ENCODE results near the gene SFXN5. TPM values are rescaled to one million over a fixed set of nuclear protein-coding genes. Genes with fewer than 3 reads are reported as not detected.
A peak's percentile ranks its signal among the peaks of the same experiment; 100 is the strongest.

The SFXN5 gene
- total RNA-seq, 3 donors from 2014 or later, result 5.2 to 7.3 (median 5.3) TPM

DNA sequence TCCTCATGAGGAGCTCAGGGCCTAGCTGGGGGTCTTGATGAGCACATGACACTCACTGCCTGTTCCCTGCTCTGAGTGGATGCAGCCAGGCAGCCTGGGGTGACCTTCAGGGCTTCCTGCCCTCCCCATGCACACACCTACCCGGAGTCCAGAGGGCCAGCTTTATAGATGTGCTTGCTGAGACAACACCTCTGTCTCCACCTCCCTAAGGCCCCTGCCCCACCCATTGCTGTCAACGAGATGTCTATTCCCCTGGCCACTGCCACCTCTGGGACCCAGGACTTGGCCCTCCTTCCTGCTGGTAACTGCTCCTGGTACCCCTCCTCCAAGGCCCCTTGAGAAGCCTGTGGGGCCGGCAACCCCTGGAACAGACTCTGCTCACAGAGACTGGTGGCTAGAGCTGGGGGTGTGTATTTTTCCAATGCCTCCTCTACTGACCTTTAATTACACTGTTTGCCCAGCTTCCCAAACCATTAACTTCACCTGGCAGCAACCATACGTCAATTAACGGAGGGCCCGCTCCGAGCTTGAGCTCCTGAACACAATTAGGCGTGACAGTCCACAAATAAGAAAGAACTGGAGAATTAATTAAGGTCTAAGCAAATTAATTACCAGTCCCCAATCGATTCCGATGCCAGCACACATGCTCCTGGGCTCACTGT, 87.9 kb downstream of the SFXN5 start:
- Mint-ChIP-seq H3K4me3 (no peak overlapping the region), H3K4me1 (ENCODE audit: low read depth) (no peaks in the 10 kb centered on the region), H3K27me3 (ENCODE audit: low read depth) (no peaks in the 10 kb centered on the region), H3K9me3 (no peaks in the 10 kb centered on the region), H3K36me3 (ENCODE audit: insufficient read depth) (no peaks in the 10 kb centered on the region)
- DNase-seq (no peak), ATAC-seq (no peak)

DNA sequence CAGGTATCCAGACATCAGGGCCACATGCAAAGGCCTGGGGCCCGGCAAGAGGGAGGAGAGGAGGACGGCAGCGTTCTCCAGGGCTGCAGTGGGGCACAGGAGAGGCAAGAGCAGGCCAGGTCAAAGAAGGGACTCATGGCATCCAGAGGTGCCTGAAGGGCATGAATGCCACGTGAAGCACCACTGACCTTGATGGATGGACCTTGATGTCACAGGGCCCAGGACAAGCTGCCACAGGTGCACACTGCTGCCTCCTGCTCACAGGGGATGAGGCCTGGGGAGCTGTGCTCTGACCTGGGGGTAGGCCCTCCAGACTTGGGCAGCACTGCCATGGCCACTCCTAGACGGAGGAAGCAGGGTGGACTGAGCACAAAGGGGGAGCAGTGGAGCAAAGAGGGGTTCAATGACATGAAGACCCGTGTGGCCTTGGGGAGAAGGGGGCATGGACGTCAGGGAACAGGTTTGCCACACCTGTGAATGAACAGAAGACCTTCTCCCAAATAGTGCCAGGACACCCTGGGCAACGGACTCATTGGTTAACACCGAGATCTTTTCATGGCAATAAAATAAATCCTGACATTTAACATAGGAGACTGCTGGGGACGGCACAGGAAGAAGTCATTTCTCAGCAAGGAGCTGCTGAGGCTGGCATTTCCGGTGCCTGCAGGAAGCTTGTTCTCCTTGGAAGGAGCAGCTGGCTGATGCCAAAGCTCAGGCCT, 88.6 kb downstream of the SFXN5 start:
- ATAC-seq, result no peak
- no peak overlapping the region for H3K4me3 Mint-ChIP-seq
- no peaks in the 10 kb centered on the region for H3K4me1 Mint-ChIP-seq (ENCODE audit: low read depth)
- no peak for DNase-seq
- no peaks in the 10 kb centered on the region for H3K36me3 Mint-ChIP-seq (ENCODE audit: insufficient read depth)
- no peaks in the 10 kb centered on the region for H3K27me3 Mint-ChIP-seq (ENCODE audit: low read depth)
- no peaks in the 10 kb centered on the region for H3K9me3 Mint-ChIP-seq

DNA sequence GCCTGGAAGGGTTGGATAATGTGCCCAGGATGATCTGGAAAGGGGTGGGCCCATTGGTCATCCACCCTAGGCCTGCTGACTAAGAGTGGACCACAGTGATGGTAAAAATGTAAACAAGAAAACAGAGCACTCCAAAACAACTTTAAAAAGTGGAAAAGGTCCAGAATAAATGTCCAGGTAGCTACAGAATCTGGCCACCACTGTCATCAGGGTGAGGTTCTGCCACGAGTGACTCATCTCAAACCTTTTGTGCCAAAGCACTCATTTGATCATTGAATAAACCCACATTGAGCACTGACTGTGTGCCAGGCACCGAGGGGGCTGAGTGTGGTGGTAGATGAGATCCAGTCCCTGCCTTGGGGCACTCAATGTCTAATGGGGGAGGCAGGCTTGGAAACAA, 89.3 kb downstream of the SFXN5 start:
- DNase-seq, result no peak
- no peaks in the 10 kb centered on the region for H3K27me3 Mint-ChIP-seq (ENCODE audit: low read depth)
- no peak overlapping the region for H3K4me3 Mint-ChIP-seq
- ATAC-seq, result no peak
- H3K9me3 Mint-ChIP-seq, result no peaks in the 10 kb centered on the region
- H3K4me1 Mint-ChIP-seq (ENCODE audit: low read depth), result no peaks in the 10 kb centered on the region
- no peaks in the 10 kb centered on the region for H3K36me3 Mint-ChIP-seq (ENCODE audit: insufficient read depth)

DNA sequence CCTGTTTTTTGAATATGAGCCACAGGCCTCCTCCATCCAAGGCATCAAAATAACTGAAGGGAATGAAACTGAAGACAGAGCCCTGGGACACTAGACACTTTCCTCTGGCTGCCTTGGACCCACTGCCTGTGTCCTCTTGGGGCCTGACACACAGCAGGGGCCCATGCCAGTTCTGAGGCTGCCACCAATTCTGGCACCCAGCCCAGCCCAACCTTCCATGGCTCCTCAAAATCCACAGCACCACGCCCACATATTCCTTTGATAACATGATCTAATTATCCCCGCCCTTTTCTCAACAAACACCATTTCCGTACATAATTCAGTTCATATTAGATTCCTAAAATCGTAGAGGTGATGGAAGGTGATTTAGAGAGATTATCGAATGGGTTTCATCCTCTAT, 90.0 kb downstream of the SFXN5 start:
- no peak overlapping the region for H3K4me3 Mint-ChIP-seq
- H3K9me3 Mint-ChIP-seq, result no peaks in the 10 kb centered on the region
- no peak for ATAC-seq
- no peaks in the 10 kb centered on the region for H3K36me3 Mint-ChIP-seq (ENCODE audit: insufficient read depth)
- no peaks in the 10 kb centered on the region for H3K4me1 Mint-ChIP-seq (ENCODE audit: low read depth)
- no peak for DNase-seq
- H3K27me3 Mint-ChIP-seq (ENCODE audit: low read depth), result no peaks in the 10 kb centered on the region

DNA sequence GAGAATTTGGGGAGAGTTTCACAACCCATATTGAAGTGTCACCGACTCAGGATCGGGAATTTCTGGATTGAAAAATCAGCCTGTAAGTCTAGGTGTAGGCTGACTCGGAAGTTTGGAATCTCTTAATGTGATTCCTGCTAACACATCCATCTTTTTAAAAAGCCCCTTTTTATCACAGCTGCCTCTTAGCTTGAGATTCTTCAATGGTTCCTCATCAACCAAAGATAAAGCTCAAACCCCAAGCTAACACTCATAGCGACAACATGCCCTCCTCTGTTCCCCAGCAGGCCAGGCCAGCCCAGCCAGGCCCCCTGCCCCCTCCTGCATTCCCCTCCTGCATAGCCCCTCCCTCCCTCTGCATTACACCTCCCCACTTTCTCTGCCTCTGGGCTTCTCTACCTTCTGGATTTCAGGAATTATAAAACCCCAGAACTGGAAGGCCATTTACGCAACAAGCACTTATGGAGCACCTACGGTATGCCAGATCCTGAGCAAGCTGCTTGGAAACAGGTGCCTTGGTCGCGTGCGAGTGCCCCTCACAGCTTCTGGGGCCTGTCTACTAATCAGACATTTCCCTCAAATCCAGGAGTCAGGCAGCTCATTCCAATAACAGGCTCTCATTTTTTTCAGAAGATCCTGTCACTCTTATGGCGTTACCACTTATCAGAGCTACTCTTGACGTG, 90.8 kb downstream of the SFXN5 start:
- DNase-seq (no peak), ATAC-seq (no peak)
- no peaks in the 10 kb centered on the region for H3K4me1 Mint-ChIP-seq (ENCODE audit: low read depth)
- no peaks in the 10 kb centered on the region for H3K36me3 Mint-ChIP-seq (ENCODE audit: insufficient read depth)
- no peaks in the 10 kb centered on the region for H3K9me3 Mint-ChIP-seq
- no peaks in the 10 kb centered on the region for H3K27me3 Mint-ChIP-seq (ENCODE audit: low read depth)
- no peak overlapping the region for H3K4me3 Mint-ChIP-seq

DNA sequence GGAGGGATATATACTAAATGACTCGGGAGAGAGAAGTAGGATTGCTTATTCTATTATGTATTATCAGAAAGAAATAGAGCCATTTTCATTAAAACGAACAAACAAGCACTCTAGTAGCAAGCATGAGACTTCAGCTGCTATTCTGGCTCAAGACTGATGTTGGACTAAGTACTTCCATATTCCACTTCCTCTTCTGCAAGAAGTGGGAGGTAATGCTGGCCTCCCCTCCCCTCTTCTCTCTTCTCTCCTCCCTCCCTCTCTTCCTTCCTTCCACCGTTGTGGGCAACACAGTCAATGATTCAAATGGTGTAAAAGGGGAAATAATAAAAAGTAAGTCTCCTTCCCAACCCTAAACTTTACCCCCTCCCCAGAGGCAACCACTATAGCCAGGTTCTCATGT, 91.6 kb downstream of the SFXN5 start:
- H3K36me3 Mint-ChIP-seq (ENCODE audit: insufficient read depth), result no peaks in the 10 kb centered on the region
- no peak overlapping the region for H3K4me3 Mint-ChIP-seq
- ATAC-seq (no peak), DNase-seq (no peak)
- H3K27me3 Mint-ChIP-seq (ENCODE audit: low read depth), result no peaks in the 10 kb centered on the region
- no peaks in the 10 kb centered on the region for H3K4me1 Mint-ChIP-seq (ENCODE audit: low read depth)
- no peaks in the 10 kb centered on the region for H3K9me3 Mint-ChIP-seq

DNA sequence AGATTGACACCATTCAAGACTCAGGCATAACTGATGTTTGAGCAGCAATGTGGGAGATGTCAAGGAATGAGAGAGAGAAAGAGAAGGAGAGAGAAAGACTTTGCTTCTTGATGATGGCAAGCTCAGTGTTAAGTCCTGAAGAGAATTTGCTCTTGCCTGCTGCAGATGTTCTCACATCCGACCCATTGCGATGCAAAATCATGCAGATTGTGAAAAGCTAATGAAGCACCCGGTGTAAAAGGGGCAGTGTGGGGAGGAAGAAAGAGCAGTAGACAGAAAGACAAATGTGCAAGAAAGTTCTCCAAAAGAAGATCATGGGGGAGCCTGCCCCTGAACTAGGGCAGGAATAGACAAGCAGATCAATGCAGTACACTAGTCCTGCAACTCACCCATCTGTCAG, 96.5 kb downstream of the SFXN5 start:
- Mint-ChIP-seq H3K27me3 (ENCODE audit: low read depth) (no peaks in the 10 kb centered on the region), H3K9me3 (no peaks in the 10 kb centered on the region), H3K4me3 (no peak overlapping the region)

DNA sequence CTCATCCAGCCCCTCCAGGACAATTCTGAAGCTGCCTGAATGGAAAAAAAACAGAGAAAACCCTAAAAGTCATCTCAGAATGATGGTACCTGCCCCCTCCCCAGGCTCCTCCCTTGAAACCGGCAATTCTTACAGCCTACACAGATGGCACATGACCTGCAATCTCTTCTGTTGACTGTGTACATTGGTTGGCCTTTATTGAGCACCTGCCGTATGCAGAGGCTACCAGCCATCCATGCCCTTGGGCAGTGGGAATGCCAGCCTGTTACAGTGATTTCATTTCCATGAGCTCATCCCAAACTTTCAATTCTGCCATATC, 97.1 kb downstream of the SFXN5 start:
- ATAC-seq (no peak), DNase-seq (no peak)
- H3K9me3 Mint-ChIP-seq, result no peaks in the 10 kb centered on the region
- H3K4me3 Mint-ChIP-seq, result no peak overlapping the region
- H3K36me3 Mint-ChIP-seq (ENCODE audit: insufficient read depth), result no peaks in the 10 kb centered on the region
- H3K4me1 Mint-ChIP-seq (ENCODE audit: low read depth), result no peaks in the 10 kb centered on the region
- no peaks in the 10 kb centered on the region for H3K27me3 Mint-ChIP-seq (ENCODE audit: low read depth)

More for the DNA sequence above, 96.5 kb downstream of the SFXN5 start:
- no peaks in the 10 kb centered on the region for H3K36me3 Mint-ChIP-seq (ENCODE audit: insufficient read depth)
- no peaks in the 10 kb centered on the region for H3K4me1 Mint-ChIP-seq (ENCODE audit: low read depth)
- DNase-seq (no peak), ATAC-seq (no peak)

DNA sequence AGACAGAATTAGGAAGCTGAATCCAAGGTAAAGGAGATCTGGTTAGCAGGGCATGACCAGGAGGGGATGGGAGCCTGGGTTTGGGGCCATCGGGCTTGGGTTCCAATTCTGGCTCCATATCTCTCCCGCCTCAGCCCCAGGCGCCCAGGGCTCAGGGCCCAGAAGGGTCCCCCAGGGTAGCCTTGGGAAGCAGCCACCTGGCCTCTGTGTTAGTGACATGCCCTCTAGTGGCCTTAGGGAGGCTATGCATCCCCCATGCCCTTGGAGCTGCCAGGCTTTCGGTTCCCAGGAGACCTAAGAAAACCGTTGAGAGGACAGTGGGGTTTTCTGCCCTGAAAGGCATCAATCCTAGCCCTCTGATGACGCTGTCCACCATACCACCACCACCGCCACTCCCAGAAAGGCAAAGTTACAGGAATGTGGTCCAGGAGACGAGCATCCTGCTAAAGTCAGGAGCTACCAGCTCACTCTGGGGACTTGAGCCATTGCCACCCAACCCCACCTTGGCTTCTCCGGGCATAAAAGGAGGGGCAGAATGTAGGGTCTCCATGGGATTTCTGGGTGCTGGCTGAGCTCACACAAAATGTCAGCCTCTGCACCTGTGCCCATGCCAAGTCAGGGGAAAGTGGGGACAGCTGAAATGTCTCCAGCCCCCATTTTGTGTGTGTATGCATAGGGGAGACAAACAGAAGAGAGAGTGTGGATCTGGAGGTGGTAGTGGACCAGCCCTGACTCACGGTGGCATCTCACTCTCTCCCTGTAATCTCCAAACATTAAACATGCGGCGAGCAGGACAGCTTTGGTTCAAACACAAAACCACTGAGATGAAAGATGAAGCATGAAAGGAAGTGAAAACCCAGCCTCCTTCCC, 97.7 kb downstream of the SFXN5 start:
- no peaks in the 10 kb centered on the region for H3K27me3 Mint-ChIP-seq (ENCODE audit: low read depth)
- H3K9me3 Mint-ChIP-seq, result no peaks in the 10 kb centered on the region
- no peak overlapping the region for H3K4me3 Mint-ChIP-seq
- no peaks in the 10 kb centered on the region for H3K36me3 Mint-ChIP-seq (ENCODE audit: insufficient read depth)
- no peaks in the 10 kb centered on the region for H3K4me1 Mint-ChIP-seq (ENCODE audit: low read depth)
- DNase-seq (no peak), ATAC-seq (peak; percentile 80 to 93)

DNA sequence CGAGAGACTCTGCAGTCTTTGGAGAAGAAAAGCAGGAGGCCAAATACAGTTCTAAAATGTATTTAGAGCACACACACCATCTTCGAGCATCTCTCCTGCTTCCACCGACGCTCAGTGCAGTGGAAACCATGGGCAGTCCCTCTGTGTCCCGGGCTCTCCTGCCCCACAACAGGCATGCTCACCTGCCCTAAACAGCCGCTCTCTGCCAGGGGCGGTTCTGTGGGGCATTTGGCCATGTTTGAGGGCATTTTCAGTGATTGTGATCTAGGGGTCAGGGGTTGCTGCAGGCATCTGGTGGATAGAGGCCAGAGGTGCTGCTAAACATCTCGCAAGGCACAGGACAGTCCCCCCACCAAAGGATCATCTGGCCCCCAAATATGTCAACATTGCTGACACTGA, 98.4 kb downstream of the SFXN5 start:
- no peaks in the 10 kb centered on the region for H3K9me3 Mint-ChIP-seq
- DNase-seq, result no peak
- H3K4me3 Mint-ChIP-seq, result no peak overlapping the region
- H3K4me1 Mint-ChIP-seq (ENCODE audit: low read depth), result no peaks in the 10 kb centered on the region
- H3K27me3 Mint-ChIP-seq (ENCODE audit: low read depth), result no peaks in the 10 kb centered on the region
- H3K36me3 Mint-ChIP-seq (ENCODE audit: insufficient read depth), result no peaks in the 10 kb centered on the region
- no peak for ATAC-seq

DNA sequence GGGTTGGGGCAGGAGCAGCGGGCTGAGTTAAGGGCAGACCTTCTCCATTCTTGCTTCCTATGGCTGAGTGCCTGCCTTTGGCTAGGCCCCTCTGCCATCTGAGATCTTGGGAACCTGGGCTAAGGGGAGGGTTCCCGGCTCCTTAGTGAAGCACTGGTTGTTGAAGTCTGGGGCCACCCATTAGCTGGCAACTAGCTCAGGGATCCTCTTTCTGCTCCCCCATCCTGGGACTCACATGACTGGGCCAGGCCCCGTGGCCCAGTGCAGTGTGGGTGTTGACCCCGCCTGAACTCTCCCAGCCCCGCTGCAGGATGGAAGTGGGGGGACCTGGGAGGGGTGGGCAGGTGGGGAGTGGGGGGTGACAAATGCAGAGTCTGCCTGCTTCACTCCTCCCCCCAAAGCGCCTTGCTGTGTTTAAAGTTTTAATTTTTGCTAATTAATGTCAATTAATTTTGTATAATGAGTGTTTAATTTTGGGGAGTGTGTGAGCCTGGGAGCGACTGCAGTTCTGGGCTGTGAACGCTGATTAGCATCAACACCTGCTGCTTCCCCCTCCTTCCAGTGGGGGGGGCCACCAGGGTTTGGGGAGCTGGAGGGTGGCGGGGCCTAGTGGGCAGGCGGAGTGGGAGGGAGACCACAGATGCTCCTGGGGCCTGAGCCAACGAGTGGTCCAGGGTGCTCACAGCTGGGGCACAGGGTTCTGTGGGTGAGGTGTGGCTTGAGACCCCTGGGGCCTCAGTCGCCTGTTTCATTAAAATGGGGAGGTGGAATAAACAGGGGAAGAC, 99.0 kb downstream of the SFXN5 start:
- H3K4me3 Mint-ChIP-seq, result no peak overlapping the region
- no peaks in the 10 kb centered on the region for H3K9me3 Mint-ChIP-seq
- DNase-seq (no peak), ATAC-seq (no peak)
- no peaks in the 10 kb centered on the region for H3K36me3 Mint-ChIP-seq (ENCODE audit: insufficient read depth)
- H3K4me1 Mint-ChIP-seq (ENCODE audit: low read depth), result no peaks in the 10 kb centered on the region
- no peaks in the 10 kb centered on the region for H3K27me3 Mint-ChIP-seq (ENCODE audit: low read depth)

DNA sequence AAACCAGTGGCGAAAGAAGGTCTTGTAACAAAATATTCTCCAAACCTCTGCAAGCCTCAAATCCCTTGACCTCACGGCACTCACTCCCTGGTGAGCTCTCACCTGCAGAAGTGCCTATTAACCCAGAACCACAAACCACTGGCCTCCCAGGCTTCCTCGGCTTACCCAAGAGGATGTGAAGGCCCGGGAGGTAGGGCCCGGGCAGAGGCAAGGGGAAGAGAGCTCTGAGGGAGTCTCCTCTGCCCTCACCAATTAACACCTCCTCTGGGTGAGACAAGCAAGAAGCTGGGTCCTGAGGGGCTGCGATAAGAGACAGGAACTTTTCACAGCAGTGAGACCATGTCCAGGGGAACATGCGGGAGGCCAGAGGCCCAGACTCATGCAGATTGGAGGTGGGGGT, 100.5 kb downstream of the SFXN5 start:
- H3K4me1 Mint-ChIP-seq (ENCODE audit: low read depth), result no peaks in the 10 kb centered on the region
- no peaks in the 10 kb centered on the region for H3K9me3 Mint-ChIP-seq

DNA sequence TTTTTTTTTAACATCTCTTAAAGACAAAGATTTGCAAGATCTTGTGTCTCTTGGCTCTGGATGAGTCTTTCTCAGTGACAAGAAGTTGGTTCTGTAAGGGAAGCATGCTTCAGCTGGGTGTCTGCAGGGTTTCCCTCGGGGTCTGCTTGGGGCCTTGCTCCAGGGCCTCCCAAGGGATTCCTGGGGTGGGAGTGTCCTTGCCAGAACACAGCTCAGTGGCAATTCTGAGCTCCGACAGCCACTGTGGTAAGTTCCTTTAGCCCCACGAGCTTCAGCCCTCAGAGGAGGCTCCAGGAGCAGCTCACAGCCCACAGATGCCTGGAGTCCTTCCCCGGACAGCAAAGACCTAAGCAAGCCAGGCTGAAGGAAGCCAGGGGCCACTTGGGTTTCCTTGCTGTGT, 101.8 kb downstream of the SFXN5 start:
- no peaks in the 10 kb centered on the region for H3K36me3 Mint-ChIP-seq (ENCODE audit: insufficient read depth)
- no peak for DNase-seq
- H3K4me3 Mint-ChIP-seq, result no peak overlapping the region
- no peaks in the 10 kb centered on the region for H3K9me3 Mint-ChIP-seq
- no peak for ATAC-seq
- no peaks in the 10 kb centered on the region for H3K27me3 Mint-ChIP-seq (ENCODE audit: low read depth)
- no peaks in the 10 kb centered on the region for H3K4me1 Mint-ChIP-seq (ENCODE audit: low read depth)

More for the DNA sequence above, 100.5 kb downstream of the SFXN5 start:
- no peaks in the 10 kb centered on the region for H3K27me3 Mint-ChIP-seq (ENCODE audit: low read depth)
- no peak overlapping the region for H3K4me3 Mint-ChIP-seq
- no peak for ATAC-seq
- DNase-seq, result no peak
- no peaks in the 10 kb centered on the region for H3K36me3 Mint-ChIP-seq (ENCODE audit: insufficient read depth)

DNA sequence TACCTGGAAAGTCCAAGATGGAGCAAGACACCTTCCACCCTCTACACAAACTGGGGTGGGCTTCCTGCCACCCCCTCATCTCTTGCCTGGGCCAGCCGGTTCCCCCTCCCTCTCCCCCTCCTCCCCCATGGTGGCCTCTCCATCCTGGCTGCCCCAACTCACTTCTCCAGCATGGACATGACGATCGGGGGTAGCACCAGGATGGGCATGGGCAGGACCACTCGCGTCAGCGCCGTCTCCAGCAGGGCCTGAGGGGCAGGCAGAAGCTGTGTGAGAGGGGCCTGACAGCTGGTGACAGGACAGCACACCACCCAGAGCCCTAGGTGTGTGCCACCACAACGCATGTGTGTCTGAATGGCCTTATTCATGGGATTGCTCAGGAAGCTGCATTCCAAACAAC, 103.2 kb downstream of the SFXN5 start:
- no peaks in the 10 kb centered on the region for H3K27me3 Mint-ChIP-seq (ENCODE audit: low read depth)
- ATAC-seq (no peak), DNase-seq (no peak)
- no peaks in the 10 kb centered on the region for H3K4me1 Mint-ChIP-seq (ENCODE audit: low read depth)
- no peak overlapping the region for H3K4me3 Mint-ChIP-seq
- H3K36me3 Mint-ChIP-seq (ENCODE audit: insufficient read depth), result no peaks in the 10 kb centered on the region
- no peaks in the 10 kb centered on the region for H3K9me3 Mint-ChIP-seq

All from activated T-cell treated with anti-CD3 and anti-CD28 coated beads, Interleukin-2, amount 50 U/mL, for 4 hours (primary cell).